ENCODE data around the gene NGFR.
A peak's percentile ranks its signal among the peaks of the same experiment; 100 is the strongest.

Gene NGFR, protein sequence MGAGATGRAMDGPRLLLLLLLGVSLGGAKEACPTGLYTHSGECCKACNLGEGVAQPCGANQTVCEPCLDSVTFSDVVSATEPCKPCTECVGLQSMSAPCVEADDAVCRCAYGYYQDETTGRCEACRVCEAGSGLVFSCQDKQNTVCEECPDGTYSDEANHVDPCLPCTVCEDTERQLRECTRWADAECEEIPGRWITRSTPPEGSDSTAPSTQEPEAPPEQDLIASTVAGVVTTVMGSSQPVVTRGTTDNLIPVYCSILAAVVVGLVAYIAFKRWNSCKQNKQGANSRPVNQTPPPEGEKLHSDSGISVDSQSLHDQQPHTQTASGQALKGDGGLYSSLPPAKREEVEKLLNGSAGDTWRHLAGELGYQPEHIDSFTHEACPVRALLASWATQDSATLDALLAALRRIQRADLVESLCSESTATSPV

DNA sequence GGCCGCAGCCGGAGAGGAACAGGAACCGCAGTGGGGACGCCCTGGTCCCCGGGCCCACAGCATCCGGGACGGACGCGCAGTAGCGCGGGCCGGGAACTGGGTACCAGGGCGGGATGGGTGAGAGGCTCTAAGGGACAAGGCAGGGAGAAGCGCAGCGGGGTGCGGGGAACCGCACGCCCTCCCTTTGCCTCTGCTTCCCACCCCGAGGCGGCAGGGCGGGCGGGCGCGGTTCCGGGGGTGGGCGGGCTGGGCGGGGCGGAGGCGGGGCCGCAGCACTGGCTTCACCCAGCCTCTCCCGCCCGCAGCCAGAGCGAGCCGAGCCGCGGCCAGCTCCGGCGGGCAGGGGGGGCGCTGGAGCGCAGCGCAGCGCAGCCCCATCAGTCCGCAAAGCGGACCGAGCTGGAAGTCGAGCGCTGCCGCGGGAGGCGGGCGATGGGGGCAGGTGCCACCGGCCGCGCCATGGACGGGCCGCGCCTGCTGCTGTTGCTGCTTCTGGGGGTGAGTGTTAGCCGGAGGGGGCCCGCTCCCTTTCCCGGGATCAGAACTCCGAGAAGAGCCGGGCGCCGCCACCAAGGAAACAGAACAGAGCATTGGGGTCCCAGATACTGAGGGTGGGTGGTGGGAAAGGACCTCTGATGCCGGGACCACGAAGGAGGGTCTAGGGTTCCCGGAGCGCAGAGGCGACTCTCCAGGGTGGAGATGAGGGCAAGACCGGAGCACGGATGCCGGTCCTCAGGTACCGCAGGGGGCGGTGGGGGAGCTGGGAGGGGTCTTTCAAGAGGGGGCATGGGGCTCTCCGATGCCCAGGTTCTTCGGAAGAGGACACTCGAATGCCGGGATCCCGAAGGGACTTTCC is at the start of gene NGFR:
NGFR (plus strand) TSS at position 308 of the 856 bp plus-strand sequence; CDS start at position 433, 125 bp downstream.
- DNase-seq (ENCODE audit: low read depth), result peak; percentile 44

DNA sequence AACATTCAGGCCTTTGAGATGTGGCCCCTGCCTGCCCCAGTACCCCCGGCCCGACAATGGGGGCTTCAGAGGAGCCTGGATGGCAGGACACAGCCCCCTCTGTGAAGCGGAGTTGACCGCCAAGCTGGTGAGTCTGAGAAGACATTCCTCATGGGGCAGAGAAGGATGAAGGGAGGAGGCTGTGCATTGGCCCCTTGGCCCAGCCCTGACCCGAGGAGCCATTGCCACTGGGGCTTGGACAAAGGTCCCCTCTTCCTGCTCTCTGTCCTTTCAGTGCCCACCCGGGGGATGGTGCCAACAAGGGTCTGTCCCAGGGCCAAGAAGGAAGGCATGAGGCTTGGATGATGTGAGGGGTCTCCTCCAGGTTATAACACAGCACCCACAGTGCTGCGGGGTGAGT is 49.5 kb upstream of the NGFR start:
- DNase-seq (ENCODE audit: low read depth), result no peak

DNA sequence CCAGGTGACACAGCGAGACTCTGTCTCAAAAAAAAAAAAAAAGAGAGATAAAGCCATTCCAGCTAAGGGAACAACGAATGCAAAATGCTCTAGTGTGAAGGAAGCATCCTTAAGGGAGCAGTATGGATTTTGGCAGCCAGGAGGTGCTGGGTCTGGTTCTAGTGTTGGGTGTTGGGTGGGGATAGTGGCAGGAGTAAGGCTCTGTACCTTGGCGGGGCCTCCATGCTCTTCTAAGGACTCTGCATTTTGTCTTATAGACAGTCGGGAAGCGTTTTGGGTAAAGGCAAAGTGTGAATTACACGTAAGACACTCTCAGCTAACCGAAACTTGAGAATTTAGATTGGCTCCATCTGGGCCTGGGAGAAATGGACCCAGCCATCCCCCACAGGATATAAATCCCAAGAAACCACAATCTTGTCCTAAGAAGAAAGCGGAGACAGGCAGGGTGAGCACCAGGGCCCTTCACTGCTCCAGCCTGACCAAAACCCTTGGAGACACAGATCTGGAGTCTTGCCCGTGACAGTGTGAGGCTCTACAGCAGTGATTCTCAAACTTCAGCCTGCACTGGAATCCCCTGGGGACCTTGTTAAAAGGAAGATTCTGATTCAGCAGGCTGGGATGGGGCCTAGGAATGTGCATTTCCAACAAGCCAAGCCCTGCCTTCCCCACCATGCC is 47.3 kb upstream of the NGFR start:
- DNase-seq (ENCODE audit: low read depth), result peak; percentile 17

DNA sequence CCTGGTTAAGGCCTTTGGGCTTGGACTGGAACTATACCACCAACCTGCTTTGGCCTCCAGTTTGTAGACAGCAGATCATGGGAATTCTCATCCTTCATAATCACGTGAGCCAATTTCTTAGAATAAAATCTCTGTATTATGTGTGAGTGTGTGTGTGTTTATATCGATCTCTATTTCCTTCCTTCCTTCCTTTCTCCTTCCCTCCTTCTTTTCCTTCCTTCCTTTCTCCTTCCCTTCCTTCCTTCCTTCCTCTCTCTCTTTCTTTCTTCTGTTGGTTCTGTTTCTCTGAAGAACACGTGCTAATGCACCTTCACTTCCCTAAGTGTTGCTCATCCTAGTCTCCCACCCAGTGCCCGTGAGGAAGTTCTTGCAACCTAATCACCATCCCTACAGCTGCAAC is 44.9 kb upstream of the NGFR start:
- no peak for DNase-seq (ENCODE audit: low read depth)

DNA sequence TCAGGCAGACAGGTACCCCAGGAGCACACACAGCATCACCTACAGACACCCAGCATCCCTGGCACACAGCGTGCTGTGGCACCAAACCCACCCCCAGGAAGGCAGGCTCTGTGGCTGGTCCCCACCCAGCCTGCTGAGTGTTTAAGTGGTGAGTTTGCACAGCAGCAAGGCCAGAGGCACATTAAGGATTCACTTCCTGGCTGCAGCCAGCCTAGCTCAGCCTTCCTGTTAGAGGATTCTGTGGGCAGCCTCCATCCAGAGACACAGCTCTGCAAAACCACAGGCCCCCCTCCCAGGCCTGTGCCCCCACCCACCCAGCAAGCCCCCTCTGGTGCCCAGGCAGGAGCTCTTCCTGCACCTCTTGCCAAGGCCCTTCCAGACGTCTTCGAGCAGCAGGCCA is 44.4 kb upstream of the NGFR start:
- peak; percentile 58 for DNase-seq (ENCODE audit: low read depth)

DNA sequence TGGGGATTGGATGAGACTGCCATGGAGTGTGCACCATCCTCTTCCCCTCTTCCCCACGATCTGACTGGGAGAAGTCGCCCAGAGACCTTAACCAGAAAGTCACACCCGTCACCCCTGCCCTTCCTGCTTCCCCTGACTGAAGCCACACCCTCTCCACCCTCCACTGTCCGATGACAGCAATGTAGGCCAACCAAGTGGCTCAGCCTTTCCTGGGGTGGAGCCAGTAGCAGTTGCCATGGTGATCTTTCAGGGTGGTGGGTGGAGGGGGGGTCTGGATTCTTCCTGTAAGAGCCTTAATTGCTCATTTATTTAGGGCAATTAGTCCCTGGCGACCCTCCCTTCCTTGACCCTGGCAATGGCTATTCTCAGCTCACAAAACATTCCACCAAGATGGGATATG is 42.9 kb upstream of the NGFR start:
- DNase-seq (ENCODE audit: low read depth), result no peak

DNA sequence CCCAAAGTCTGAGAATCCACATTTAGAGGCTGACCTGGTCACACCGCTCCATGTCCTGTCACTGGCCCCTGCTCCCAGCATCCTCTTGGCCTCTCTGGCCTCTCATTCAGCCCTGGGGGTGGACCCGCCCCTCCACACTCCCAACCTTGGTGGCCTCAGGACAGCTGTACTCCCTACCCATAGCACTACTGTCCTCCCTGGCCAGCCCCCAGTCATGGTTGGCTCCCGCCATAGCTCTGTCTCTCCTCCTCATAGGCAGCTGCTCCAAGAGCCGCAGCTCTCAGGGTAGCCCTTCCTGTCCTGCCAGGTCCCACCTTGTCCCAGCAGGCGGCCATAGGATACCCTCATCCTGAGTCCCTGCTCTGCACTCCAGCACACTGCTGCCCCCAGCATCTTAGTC is 42.4 kb upstream of the NGFR start:
- DNase-seq (ENCODE audit: low read depth), result no peak

DNA sequence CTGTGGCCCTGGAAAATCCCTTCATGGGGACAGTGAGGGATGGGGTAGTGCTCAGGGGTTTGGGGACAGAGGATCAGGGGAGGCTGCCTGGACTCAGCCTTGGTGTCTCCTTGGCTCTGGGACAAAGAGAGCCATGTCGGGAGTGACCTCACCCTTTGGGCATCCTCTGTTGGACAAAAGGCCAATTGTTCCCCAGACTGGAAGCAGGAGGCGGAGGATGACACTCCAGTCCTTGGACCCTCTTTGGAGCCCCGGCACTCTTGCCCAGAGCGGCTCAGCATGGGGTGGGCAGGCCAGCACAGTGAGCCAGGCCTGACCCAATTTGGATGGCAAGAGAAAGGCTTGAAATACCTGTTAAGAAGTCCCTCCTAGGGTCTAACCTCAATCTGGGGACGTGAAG is 41.0 kb upstream of the NGFR start:
- peak; percentile 40 for DNase-seq (ENCODE audit: low read depth)

DNA sequence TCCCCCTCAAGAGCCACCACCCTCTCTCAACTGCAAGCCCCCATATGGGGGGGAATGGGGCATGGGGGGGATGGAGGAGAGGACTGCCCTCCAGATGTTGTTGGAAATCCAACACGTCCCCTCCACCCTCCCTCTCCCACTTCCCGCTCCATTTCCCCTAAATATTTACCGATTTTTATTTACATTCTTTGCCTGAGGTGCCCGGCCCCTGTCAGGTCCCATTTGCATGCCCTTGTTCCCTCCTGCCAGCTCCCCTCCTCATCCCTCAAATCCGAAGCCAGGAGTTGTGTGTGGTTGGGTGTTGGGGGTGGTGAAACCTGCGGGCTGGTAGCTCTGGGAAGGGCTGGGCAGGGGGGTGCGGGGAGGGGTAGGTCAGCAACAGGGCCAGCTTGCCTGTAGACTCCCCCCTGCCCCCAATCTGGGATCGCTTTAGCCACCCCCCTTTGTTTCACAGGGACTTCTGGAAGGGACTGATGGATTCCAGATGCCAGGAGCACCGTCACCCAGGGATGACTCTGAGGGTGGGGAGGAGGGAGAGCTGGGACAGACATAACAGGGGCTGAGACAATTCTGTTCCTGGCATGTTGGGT is 39.7 kb upstream of the NGFR start:
- peak; percentile 25 for DNase-seq (ENCODE audit: low read depth)

DNA sequence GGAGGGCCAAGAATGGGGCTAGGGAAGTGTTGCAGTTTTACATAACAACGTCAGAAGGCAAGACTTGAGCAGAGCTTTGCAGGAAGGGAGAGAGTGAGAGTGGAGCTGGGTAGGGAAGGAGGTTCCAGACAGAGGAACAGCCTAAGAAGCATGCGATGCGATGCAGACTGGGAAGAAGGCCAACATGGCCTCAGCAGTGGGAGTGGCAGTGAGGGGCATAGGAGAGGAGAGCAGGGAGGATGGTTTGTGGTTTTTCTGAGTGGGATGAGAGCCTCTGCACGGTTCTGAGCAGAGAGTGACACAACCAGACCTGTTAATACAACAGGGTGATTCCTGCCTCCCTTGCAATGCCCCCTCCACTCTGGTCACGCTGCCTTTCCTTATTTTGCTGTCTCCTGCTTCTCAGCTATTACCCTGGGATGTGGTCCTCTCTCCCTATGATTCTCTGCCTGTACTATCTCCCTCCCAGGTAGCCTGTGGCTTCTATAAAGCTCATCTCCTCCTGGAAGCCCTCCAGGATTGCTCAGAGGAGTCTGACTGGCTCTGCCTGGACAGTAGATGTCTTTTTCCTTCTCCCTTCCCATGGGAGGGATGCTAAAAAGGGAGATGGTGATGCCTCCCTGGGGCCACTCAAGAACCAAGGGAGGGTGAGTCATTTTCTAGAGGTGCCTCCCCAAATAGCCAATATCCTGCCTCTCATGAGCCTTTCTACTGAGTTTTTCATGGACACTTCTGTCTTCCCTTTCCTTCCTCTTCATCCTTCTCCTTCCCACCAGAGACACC is 38.7 kb upstream of the NGFR start:
- peak; percentile 90 for DNase-seq (ENCODE audit: low read depth)

DNA sequence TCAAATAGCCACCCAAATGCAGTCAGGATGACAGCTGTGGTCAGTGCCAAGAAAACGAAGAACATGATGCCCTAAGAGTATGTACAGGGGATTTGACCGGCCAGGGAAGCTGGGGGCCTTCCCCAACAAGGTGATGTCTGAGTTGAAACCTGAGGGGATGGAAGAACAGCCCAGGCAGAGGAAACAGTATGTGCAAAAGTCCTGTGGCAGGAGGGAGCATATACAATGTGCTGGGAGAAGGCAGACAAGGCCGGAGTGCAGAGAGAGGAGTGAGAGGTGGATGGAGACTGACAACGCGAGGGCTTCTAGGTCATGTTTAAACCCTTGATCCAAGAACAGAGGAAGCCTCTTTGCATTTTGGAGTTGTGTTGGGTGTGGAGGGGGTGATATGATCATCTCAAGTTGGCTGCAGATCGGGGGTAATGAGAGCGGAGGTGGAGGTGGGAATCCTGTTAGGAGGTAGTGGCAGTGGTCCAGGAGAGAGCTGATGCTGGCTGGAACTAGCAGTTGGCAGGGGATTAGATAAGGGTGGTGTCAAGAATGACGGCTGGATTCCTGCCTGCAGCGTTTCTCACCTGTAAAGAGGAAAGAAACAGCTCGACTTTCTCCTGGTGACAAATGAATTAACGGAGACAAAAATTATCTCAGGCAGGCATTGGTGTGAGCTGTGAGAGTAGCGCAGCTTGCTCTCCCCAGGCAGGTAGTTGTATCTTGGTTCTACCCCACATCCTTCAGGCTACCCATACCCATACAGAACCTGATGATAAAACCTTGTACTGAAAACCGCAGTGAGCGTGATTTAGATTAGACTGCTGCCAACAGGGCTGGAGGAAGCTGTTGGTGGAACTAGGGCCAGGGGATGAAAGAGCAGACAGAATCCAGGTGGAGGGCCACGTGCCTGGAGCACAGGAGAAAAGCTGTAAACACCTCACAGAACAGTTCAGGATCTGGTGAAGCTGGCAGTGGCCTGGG is 37.2 kb upstream of the NGFR start:
- DNase-seq (ENCODE audit: low read depth), result no peak

DNA sequence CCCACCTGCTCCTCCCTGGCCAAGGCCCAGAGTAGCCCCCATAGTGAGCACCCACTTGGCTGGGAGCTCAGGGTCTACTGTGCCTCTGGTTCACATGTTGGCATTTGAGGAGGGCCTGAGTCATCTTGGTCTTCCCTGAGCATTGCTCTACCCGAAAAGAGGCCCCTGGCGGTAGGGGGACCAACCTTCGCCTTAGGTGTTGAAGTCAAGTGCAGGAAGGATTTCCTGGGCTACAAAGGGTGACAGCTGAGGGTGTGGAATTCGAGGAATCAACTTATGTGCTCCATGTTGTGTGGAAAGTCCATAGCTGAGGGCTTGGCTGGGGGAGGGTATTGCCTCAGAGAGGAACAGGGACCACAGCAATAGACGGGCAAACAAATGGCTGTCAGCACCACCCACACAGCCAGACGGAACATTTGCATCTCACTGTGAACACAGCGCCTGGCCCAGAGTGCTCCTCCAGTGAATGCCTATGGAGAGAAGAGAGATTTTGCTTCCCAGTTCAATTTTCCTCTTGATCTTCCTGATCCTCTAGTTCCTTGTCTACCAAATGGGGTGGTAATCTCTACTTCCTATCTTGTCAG is 35.6 kb upstream of the NGFR start:
- no peak for DNase-seq (ENCODE audit: low read depth)

DNA sequence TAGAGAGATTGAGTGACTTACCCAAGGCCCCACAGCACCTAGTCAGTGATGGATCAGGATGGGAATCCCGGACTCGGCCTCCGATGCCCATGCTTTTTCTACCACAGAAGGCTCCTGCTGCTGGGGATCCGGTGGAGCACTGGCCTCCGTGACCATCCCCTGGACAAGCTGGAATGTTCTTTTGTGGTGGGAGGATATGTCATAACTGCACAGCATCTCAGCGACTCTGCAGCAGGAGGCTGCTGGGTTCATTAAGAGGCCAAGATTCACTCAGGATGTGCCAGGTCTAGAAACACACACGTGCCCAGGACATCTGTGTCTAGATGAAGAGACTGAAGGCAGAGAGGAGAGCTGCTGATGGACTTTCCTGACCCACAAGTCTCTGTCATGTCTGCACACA is 34.7 kb upstream of the NGFR start:
- DNase-seq (ENCODE audit: low read depth), result no peak

DNA sequence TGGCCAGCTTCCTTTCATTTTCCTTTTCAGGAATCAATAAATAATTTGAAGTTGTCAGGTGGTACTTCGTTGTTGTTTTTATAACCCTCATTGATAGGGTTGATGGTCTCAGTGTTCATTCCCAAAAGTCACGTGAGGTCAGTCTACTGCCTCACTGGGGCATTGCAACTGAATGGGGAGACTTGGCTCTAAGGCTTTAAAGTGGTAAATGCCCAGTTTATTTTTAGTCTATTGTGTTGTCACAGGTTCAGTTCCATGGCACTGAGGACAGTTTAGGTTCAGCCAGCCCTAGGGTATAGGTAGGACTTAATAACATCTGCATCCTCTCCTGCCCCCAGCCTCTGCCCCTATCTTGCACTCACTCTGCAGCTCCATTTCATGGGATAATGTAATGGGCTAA is 33.5 kb upstream of the NGFR start:
- no peak for DNase-seq (ENCODE audit: low read depth)

DNA sequence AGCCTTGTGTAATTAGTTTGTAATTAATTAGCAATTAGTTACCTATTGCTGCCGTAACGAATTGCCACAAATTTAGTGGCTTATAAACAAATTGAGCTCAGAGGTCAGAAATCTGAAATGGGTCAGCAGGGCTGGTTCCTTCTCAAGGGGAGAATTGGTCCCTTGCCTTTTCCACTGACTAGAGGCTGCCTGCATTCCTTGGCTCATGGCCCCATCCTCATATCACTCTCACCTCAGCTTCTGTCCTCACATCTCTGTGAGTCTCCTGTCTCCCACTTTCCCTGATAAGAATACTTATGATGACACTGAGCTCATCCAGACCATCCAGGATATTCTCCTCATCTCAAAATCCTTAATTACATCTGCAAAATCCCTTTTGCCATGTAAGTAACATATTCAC is 31.0 kb upstream of the NGFR start:
- DNase-seq (ENCODE audit: low read depth), result no peak

DNA sequence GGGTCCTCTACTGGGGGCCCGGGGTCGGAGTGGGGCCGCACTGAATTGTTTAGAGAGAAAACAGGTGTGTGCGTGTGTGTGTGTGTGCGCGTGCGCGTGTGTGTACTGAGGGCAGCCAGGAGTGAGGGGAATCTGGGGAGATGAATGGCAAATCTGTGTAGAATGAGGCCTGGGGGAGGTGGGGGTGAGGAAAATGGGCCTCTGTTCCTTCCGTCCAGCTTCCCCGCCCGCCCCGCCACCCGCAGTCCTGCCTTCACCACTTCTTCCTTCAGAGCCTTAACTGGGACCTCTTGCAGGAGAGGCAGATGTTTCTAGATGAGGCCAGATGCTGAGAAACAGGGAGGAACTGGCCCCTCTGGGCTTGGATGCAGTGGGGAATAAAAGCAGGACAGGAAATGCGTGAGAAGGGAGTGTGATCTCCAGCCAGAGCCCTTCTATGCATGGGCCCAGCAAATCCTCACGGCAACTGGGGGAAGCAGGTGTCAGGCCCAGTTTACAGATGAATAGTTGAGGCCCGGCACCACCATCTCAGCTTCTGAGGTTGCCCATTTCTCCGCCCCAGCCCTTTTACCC is 29.7 kb upstream of the NGFR start:
- no peak for DNase-seq (ENCODE audit: low read depth)

DNA sequence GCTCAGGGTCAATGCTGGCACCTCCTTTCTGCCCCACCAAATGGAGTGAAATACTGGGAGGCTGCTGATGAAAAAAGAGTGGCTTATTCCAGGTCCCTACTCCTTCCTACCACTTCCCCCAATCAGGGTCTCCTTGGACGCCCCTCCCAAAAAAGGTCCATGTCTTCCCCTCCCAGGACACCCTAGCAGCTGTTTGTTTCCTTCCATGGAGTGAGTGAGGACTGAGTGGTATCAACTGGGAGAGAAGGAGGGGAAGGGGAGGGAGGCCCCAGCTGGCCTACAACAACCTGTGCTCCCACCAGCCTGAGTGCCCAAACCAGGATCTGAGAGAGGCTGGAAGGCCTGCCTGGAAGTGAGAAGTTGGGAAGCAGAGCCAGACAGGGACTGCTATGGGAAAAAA is 28.7 kb upstream of the NGFR start:
- no peak for DNase-seq (ENCODE audit: low read depth)

DNA sequence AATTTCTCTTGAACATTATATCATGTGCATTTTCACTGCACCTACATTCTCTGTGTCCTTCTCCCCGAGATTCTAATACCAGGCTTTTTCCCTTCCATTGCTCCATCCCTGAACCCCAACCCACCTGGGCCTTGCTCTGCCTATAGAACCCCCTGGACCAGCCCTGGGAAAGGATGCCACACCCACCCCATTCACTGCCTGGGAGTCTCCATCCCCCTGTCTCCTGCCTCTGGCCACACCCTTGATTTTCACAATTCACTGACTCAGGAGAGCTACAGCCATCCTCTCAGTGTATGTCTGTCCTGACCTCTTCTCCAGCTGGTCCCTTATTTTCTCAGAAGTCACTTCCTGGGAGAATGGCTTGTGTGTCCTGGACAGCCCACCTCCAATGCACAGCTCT is 27.9 kb upstream of the NGFR start:
- DNase-seq (ENCODE audit: low read depth), result no peak

DNA sequence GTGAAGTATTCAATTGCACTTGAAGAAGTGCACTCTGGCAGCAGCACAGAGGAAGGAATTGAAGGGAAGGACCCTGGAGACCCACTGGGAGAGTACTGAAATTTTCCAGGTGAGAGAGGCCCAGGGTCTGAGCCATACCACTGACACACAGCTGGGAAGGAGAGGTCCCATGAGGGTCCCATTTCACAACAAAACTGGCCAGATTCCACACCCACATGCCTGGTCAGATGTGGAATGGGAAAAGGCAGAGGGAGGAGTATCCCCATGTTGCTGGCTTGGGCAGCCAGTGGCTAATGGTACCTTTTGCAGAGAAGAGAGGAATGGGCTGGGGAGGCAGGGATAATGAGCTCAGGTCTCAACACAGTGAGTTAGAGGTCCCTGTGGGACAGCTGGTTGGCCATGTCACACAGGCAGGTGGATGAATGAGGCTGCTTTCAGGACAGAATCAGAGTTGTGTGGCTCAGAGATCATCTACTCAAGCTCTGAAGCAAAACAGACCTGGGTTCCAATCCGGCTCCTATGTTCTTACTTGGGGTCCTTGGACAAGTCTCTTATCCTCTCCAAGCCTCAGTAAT is 26.2 kb upstream of the NGFR start:
- no peak for DNase-seq (ENCODE audit: low read depth)
